K562 (cell line): ENCODE measurements around the gene HNRNPK. TPM values are rescaled to one million over a fixed set of nuclear protein-coding genes. Genes with fewer than 3 reads are reported as not detected.
A peak's percentile ranks its signal among the peaks of the same experiment; 100 is the strongest.

Experiments
- BCOR ChIP-seq: fragments of 450-650 bp; IDR thresholded peaks from 2 replicates; pipeline ENCODE4 v1.6.1; 2016
- BHLHE40 ChIP-seq: IDR thresholded peaks from 2 replicates; pipeline ENCODE4 v1.6.1; 2011; ENCODE audit warnings: low read length, improper control_type of control experiment
- CHD2 ChIP-seq: IDR thresholded peaks from 2 replicates; pipeline ENCODE4 v1.6.1; 2011; ENCODE audit warnings: low read depth, low read length
- CTCF ChIP-seq, 3 experiments: IDR thresholded peaks in 2 of 3; conservative IDR thresholded peaks in 1 of 3; 2 replicates each; pipeline ENCODE4 v1.5.1; 2011 to 2012; ENCODE audit warnings: low read length in 3 of 3, mild to moderate bottlenecking in 3 of 3, control low read depth in 2 of 3, improper control_type of control experiment in 1 of 3, inconsistent platforms in 1 of 3, low read depth in 1 of 3, mixed read lengths in 1 of 3, moderate library complexity in 1 of 3; ENCODE audit not compliant: insufficient read depth in 2 of 3
- GMEB1 ChIP-seq: fragments of 250-450 bp; sonication (Bioruptor Pico); IDR thresholded peaks from 2 replicates; pipeline ENCODE4 v1.4.0; 2020; ENCODE audit warnings: mild to moderate bottlenecking
- KLF13 ChIP-seq: fragments of 450-650 bp; IDR thresholded peaks from 2 replicates; pipeline ENCODE4 v1.6.1; 2016; ENCODE audit warnings: missing genetic modification characterization, low read depth, mild to moderate bottlenecking, missing compliant biosample characterization, moderate library complexity, borderline replicate concordance
- MAFK ChIP-seq: IDR thresholded peaks from 2 replicates; pipeline ENCODE4 v1.6.1; 2011; ENCODE audit warnings: low read length, improper control_type of control experiment
- REST ChIP-seq, 2 experiments: fragments of 450-650 bp; formaldehyde crosslinking in 1 of 2; IDR thresholded peaks; 2 replicates each; pipeline versions ENCODE4 v1.4.0 to v1.6.1; 2014 to 2020; ENCODE audit warnings: mild to moderate bottlenecking in 2 of 2, borderline replicate concordance in 1 of 2, low read depth in 1 of 2
- SMAD2 ChIP-seq: fragments of 150-350 bp; IDR thresholded peaks from 2 replicates; pipeline ENCODE4 v1.6.1; 2014; ENCODE audit warnings: low read depth, mild to moderate bottlenecking, low read length
- TAF7 ChIP-seq: fragments of 450-650 bp; IDR thresholded peaks from 2 replicates; pipeline ENCODE4 v1.6.1; 2016; ENCODE audit warnings: missing genetic modification characterization, missing compliant biosample characterization
- TCF7L2 ChIP-seq: fragments of 150-350 bp; IDR thresholded peaks from 2 replicates; pipeline ENCODE4 v1.6.1; 2016; ENCODE audit warnings: low read depth, mild to moderate bottlenecking, low read length, moderate library complexity
- YY1 ChIP-seq, 3 experiments: IDR thresholded peaks; 2 replicates each; pipeline ENCODE4 v1.6.1; 2011; ENCODE audit warnings: low read length in 2 of 3, mild to moderate bottlenecking in 2 of 3, moderate library complexity in 2 of 3, borderline replicate concordance in 1 of 3, control low read depth in 1 of 3, low read depth in 1 of 3; ENCODE audit not compliant: insufficient read depth in 3 of 3, insufficient replicate concordance in 2 of 3, control insufficient read depth in 1 of 3, insufficient read length in 1 of 3; ENCODE audit errors: extremely low read depth in 1 of 3
- ZKSCAN1 ChIP-seq: fragments of 150-350 bp; IDR thresholded peaks from 2 replicates; pipeline ENCODE4 v1.6.1; 2016; ENCODE audit warnings: low read depth, low read length
- ZNF449 ChIP-seq: fragments of 250-450 bp; sonication (Bioruptor Pico); IDR thresholded peaks from 2 replicates; pipeline ENCODE4 v1.8.0; 2022; ENCODE audit warnings: moderate library complexity, mild to moderate bottlenecking, inconsistent platforms
- polyA plus RNA-seq, 8 experiments: library from polyadenylated mRNA; depleted of rRNA in 4 of 8; stranded (reverse) in 5 of 8; unstranded in 3 of 8; fragments of >200 nt; fragmentation: Nextera tagmentation in 2 of 8; fragmentation: Illumina TruSeq in 1 of 8; extraction: Ambion mirVana in 2 of 8; extraction: Trizol in 1 of 8; gene quantifications; 2 replicates each; pipeline versions ENCODE4 v1.2.1 to v1.2.3, GENCODE V29; 2011 to 2014; ENCODE audit warnings: inconsistent platforms in 1 of 8, missing spikeins in 1 of 8
- total RNA-seq, 7 experiments: library from RNA; depleted of rRNA in 6 of 7; stranded (reverse); fragments of >200 nt in 6 of 7; fragmentation: Illumina TruSeq in 2 of 7; extraction: Trizol in 2 of 7; gene quantifications; 2 replicates each; pipeline versions ENCODE4 v1.2.1 to v1.2.3, GENCODE V29; 2011 to 2021; ENCODE audit warnings: low replicate concordance in 1 of 7

HNRNPK gene
- total and polyA plus RNA-seq, 9 of the 15 experiments (the other 6 are each of a cell fraction or from before 2014, with no cell fraction given), result 224 to 883 (median 618) TPM

GRCh38 chr9:83937861-83938455, 42.1 kb downstream of the HNRNPK start (continued):
- TF ChIP-seq REST (IDR thresholded peaks at IDR 0.05; ENCODE audit: borderline replicate concordance) (peak; percentile 52; the same call in 1 of the 2 replicates), REST (CRISPR knock-in tag; IDR thresholded peaks at IDR 0.05; ENCODE audit: low read depth) (no peak), KLF13 (no peak), SMAD2 (no peak), ZNF449 (CRISPR knock-in tag) (no peak), GMEB1 (CRISPR knock-in tag) (no peak), CHD2 (no peak), ZKSCAN1 (no peak), BHLHE40 (no peak), MAFK (no peak), BCOR (no peak), CTCF (IDR thresholded peaks at IDR 0.05 in 2 of 3, conservative IDR thresholded peaks at IDR 0.05 in 1 of 3; ENCODE audit: insufficient read depth in 2 of 3, low read depth in 1 of 3, low read length in 3 of 3) (peak; percentile 43 to 67 (median 57); a peak in 5 of 6 replicates), YY1 (IDR thresholded peaks at IDR 0.05; ENCODE audit: borderline replicate concordance in 1 of 3, control insufficient read depth in 1 of 3, extremely low read depth in 1 of 3, insufficient read depth in 3 of 3, insufficient read length in 1 of 3, insufficient replicate concordance in 2 of 3, low read depth in 1 of 3, low read length in 2 of 3) (no peak), TCF7L2 (no peak), TAF7 (tag) (no peak)
